ENCODE measurements around the gene TPM3. TPM values are rescaled to one million over a fixed set of nuclear protein-coding genes. Genes with fewer than 3 reads are reported as not detected.

Gene TPM3
- total and polyA plus RNA-seq, 5 experiments from 2014 or later, result 287 to 1,022 (median 791) TPM

GRCh38 chr1:154199563-154199879, 7.6 kb upstream of the TPM3 start:
- no peak overlapping the region for H3K4me3 Mint-ChIP-seq
- H3K27me3 Mint-ChIP-seq, result peaks cover 0 to under 1% (median 0%) of the 10 kb centered on the region in 5 donors
- POLR2A ChIA-PET, result interaction anchor here (0.9 to 1.6 kb wide), 3 partner anchors 73 to 209 kb away, joined by 3 to 11 read pairs (median 4); partner anchors contain the start of genes HAX1 and RPS27
- H3K4me1 Mint-ChIP-seq, result no peaks in the 10 kb centered on the region
- DNase-seq, result no peak
- H3K9me3 Mint-ChIP-seq, result no peaks in the 10 kb centered on the region
- H3K36me3 Mint-ChIP-seq, result no peaks in the 10 kb centered on the region
- no peak overlapping the region for H3K27ac Mint-ChIP-seq
- ATAC-seq, result peak in 1 of 2 donors; percentile 22

- peaks cover 0 to 6% (median 3%) of the 10 kb centered on the region in 5 donors for H3K27me3 Mint-ChIP-seq
- H3K36me3 Mint-ChIP-seq, result no peaks in the 10 kb centered on the region
- DNase-seq, result peak in 9 of 10 donors; percentile 34 to 77 (median 55)
- H3K27ac Mint-ChIP-seq, result peak overlapping the region in 2 of 10 donors; percentile 7 to 17
- POLR2A ChIA-PET, result interaction anchor here (0.8 to 1.6 kb wide), 4 partner anchors 21 to 208 kb away, joined by 3 to 11 read pairs (median 4); partner anchors contain the start of genes HAX1, RPS27 and UBAP2L
- H3K4me3 Mint-ChIP-seq, result no peak overlapping the region
- ATAC-seq, result peak; percentile 85 to 94
- H3K9me3 Mint-ChIP-seq, result no peaks in the 10 kb centered on the region
- H3K4me1 Mint-ChIP-seq, result no peaks in the 10 kb centered on the region
Measured at GRCh38 chr1:154198756-154199562, 7.1 kb upstream of the TPM3 start.

- Mint-ChIP-seq H3K9me3 (no peaks in the 10 kb centered on the region), H3K27ac (no peak overlapping the region), H3K4me3 (no peak overlapping the region), H3K27me3 (peaks cover 7 to 22% (median 12%) of the 10 kb centered on the region in 5 donors), H3K36me3 (no peaks in the 10 kb centered on the region), H3K4me1 (peaks cover 0 to 5% (median 1%) of the 10 kb centered on the region in 4 donors)
- ATAC-seq (no peak), DNase-seq (no peak)
- POLR2A ChIA-PET, result interaction anchor here (1.5 kb wide), 1 partner anchor 26 kb away, joined by 3 read pairs; no protein-coding TSS in a partner anchor
Measured at GRCh38 chr1:154193821-154194220, 1.9 kb upstream of the TPM3 start.

- Mint-ChIP-seq H3K27ac (no peak overlapping the region), H3K4me1 (peaks cover 0 to 5% (median 1%) of the 10 kb centered on the region in 4 donors), H3K27me3 (peaks cover 7 to 22% (median 14%) of the 10 kb centered on the region in 5 donors), H3K4me3 (no peak overlapping the region), H3K9me3 (no peaks in the 10 kb centered on the region), H3K36me3 (no peaks in the 10 kb centered on the region)
- DNase-seq (no peak), ATAC-seq (no peak)
- POLR2A ChIA-PET, result interaction anchor here (0.5 to 1.6 kb wide), 2 partner anchors 27 to 199 kb away, joined by 3 to 4 read pairs; no protein-coding TSS in a partner anchor
Measured at GRCh38 chr1:154192476-154192875, 576 bp upstream of the TPM3 start.

GRCh38 chr1:154190550-154190949, 1.4 kb downstream of the TPM3 start:
- Mint-ChIP-seq H3K36me3 (no peaks in the 10 kb centered on the region), H3K4me3 (no peak overlapping the region), H3K27me3 (peaks cover 7 to 22% (median 14%) of the 10 kb centered on the region in 5 donors), H3K4me1 (peaks cover 0 to 5% (median 3%) of the 10 kb centered on the region in 4 donors), H3K9me3 (no peaks in the 10 kb centered on the region), H3K27ac (no peak overlapping the region)
- ATAC-seq (no peak), DNase-seq (no peak)
- POLR2A ChIA-PET, result interaction anchor here (1.1 kb wide), 1 partner anchor 58 kb away, joined by 5 read pairs; no protein-coding TSS in a partner anchor

- Mint-ChIP-seq H3K4me3 (no peak overlapping the region), H3K36me3 (peaks cover 0 to 4% (median 3%) of the 10 kb centered on the region in 3 donors), H3K27ac (peak overlapping the region in 1 of 10 donors; percentile 16), H3K4me1 (peaks cover 9 to 14% (median 12%) of the 10 kb centered on the region in 4 donors), H3K9me3 (no peaks in the 10 kb centered on the region), H3K27me3 (peaks cover 0 to 6% (median 2%) of the 10 kb centered on the region in 5 donors)
- POLR2A ChIA-PET, result no interaction called here
- DNase-seq, result no peak
- no peak for ATAC-seq
Measured at GRCh38 chr1:154186852-154187501, 4.9 kb downstream of the TPM3 start.

GRCh38 chr1:154186177-154186576, 5.7 kb downstream of the TPM3 start:
- Mint-ChIP-seq H3K27ac (peak overlapping the region in 5 of 10 donors; percentile 6 to 61 (median 31)), H3K27me3 (peaks cover 0 to 6% (median 0%) of the 10 kb centered on the region in 5 donors), H3K4me3 (peak overlapping the region in 3 of 10 donors; percentile 3 to 60 (median 8)), H3K36me3 (peaks cover 0 to 6% (median 4%) of the 10 kb centered on the region in 3 donors), H3K4me1 (peaks cover 16 to 22% (median 18%) of the 10 kb centered on the region in 4 donors), H3K9me3 (no peaks in the 10 kb centered on the region)
- ATAC-seq (no peak), DNase-seq (peak; percentile 17 to 74 (median 58))
- POLR2A ChIA-PET, result no interaction called here

GRCh38 chr1:154183046-154183915, 8.6 kb downstream of the TPM3 start:
- peak overlapping the region; percentile 97 to 100 (median 100) for H3K4me3 Mint-ChIP-seq
- ATAC-seq (peak; percentile 80 to 81), DNase-seq (peak; percentile 87 to 96 (median 94))
- H3K4me1 Mint-ChIP-seq, result peaks cover 36 to 51% (median 46%) of the 10 kb centered on the region in 4 donors
- H3K27me3 Mint-ChIP-seq, result peaks cover 0 to 6% (median 0%) of the 10 kb centered on the region in 5 donors
- H3K36me3 Mint-ChIP-seq, result peaks cover 2 to 29% (median 8%) of the 10 kb centered on the region in 3 donors
- H3K9me3 Mint-ChIP-seq, result no peaks in the 10 kb centered on the region
- POLR2A ChIA-PET, result interaction anchor here (0.6 to 6.6 kb wide), 9 partner anchors 10 to 193 kb away, joined by 3 to 73 read pairs (median 6); partner anchors contain the start of genes HAX1, RPS27 and UBAP2L
- peak overlapping the region; percentile 95 to 100 (median 99) for H3K27ac Mint-ChIP-seq

- ATAC-seq (peak; percentile 41 to 50), DNase-seq (peak; percentile 49 to 82 (median 66))
- Mint-ChIP-seq H3K27ac (peak overlapping the region; percentile 95 to 100 (median 99)), H3K4me1 (peaks cover 44 to 59% (median 54%) of the 10 kb centered on the region in 4 donors), H3K36me3 (peaks cover 2 to 31% (median 8%) of the 10 kb centered on the region in 3 donors), H3K9me3 (no peaks in the 10 kb centered on the region), H3K4me3 (peak overlapping the region; percentile 97 to 100 (median 100)), H3K27me3 (no peaks in the 10 kb centered on the region)
- POLR2A ChIA-PET, result interaction anchor here (0.6 to 6.6 kb wide), 11 partner anchors 14 to 548 kb away, joined by 3 to 73 read pairs (median 6); partner anchors contain the start of genes CHTOP, HAX1, RPS27 and UBAP2L
Measured at GRCh38 chr1:154182344-154183045, 9.4 kb downstream of the TPM3 start.

- peak overlapping the region; percentile 95 to 100 (median 99) for H3K27ac Mint-ChIP-seq
- peak overlapping the region; percentile 97 to 100 (median 100) for H3K4me3 Mint-ChIP-seq
- no peak for DNase-seq
- ATAC-seq, result peak in 1 of 2 donors; percentile 65
- peaks cover 2 to 31% (median 8%) of the 10 kb centered on the region in 3 donors for H3K36me3 Mint-ChIP-seq
- POLR2A ChIA-PET, result interaction anchor here (0.7 to 6.6 kb wide), 8 partner anchors 9 to 548 kb away, joined by 3 to 73 read pairs (median 6); partner anchors contain the start of genes CHTOP, HAX1, RPS27 and UBAP2L
- H3K9me3 Mint-ChIP-seq, result no peaks in the 10 kb centered on the region
- no peaks in the 10 kb centered on the region for H3K27me3 Mint-ChIP-seq
- H3K4me1 Mint-ChIP-seq, result peaks cover 50 to 64% (median 59%) of the 10 kb centered on the region in 4 donors
Measured at GRCh38 chr1:154181944-154182343, 10.0 kb downstream of the TPM3 start.
